ENCODE data around the gene ANKRD22.

Gene ANKRD22

DNA sequence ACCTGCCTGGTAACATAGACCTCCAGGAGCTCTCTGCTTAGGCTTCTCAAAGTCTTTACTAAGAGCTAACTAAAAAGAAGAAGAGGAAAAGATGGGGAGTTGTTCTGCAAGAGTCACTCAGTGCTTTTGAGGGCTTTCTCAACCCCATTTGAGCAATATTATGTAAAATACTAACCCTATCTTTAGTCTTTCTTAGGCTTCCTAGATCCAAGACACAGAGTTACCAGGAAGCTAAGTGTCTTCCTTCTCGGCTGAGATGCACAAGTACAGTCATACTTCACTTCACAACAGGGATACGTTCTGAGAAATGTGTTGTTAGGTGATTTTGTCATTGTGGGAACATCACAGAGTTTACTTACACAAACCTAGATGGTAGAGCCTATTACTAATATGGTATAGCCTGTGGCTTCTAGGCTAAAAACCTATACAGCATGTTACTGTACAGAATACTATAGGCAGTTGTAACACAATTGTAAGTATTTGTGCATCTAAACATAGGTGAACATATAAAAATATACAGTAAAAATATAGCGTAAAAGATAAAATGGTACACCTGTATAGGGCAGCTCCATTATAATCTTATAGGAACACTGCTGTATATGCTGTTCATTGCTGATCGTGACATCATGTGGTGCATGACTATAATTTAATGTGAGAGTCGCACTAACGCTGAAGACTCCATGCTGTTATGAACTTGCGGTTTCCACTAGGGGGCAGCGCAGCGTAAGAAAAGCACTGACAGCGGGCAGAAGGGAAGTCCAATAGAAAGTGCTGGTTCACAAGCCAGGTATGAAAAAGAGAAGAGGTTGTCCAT is 16.3 kb downstream of the ANKRD22 start:
- DNase-seq = peak; percentile 79

DNA sequence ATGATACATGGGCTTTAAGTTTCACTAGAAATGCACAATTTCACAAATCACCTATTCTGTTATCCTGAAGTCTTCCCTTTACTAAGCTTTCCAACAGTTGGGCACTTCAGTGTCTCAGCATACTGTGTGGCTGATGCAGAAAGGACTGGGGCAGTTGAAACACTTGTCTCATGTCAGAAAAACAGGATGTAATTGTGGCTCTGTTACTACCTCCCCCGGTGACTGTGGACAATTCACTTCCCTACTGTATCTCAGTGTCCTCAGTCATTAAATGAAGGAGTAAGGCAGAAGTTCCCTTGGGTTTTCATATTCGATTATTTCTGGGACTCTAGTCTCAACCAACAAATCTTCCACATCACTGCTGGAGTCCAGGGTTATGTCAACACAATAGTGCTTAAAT is 17.9 kb downstream of the ANKRD22 start:
- DNase-seq = peak; percentile 84

DNA sequence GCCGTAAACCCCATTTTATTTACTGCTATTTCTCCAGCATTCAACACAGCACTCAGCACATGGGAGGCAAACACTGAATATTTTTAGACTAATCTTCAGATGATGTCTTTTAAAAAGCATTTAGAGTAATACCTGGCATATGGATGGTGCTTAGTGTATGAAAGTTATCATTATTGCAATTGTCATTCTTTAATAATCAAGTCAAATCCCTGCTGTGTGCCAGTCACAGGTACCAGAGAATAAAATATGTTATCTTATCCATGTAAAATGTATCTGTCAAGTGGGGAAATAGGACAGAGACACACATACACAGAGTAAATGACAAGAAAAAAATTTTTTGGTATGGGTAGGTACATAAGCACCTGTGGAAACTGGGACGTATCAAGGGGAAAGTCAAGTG is 18.5 kb downstream of the ANKRD22 start:
- no peak for DNase-seq

DNA sequence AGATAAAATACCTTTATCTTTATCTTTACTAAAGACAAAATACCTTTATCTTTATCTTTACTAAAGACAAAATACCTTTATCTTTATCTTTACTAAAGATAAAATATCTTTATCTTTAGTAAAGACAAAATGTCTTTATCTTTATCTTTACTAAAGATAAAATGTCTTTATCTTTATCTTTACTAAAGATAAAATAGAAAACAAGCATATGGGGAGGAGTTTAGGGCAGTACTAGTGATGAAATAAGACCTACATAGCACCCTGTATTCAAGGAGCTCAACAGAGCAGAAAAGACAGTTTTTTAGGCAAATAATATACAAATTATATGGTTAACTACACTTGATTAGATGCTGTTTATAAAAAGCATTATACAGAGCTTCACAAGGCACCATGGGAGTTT is 19.3 kb downstream of the ANKRD22 start:
- DNase-seq = no peak

DNA sequence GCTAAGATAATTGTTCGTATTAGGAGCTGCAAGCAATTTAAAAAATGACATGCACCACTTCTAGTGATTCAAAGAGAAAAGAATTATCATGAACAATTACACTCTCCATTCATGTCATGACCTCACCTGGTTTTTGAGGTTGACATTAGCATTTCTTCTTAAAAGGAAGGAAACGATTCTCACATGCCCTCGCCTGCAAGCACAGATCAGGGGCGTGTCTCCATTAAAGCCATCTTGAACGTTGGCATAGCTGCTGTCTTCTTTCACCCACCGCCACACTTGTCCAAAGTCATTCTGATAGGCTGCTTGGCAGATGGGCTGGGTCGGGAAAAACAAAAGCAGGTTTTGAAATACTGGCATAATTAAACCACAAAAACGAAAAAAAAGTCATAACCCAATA is 19.9 kb downstream of the ANKRD22 start:
- no peak for DNase-seq

DNA sequence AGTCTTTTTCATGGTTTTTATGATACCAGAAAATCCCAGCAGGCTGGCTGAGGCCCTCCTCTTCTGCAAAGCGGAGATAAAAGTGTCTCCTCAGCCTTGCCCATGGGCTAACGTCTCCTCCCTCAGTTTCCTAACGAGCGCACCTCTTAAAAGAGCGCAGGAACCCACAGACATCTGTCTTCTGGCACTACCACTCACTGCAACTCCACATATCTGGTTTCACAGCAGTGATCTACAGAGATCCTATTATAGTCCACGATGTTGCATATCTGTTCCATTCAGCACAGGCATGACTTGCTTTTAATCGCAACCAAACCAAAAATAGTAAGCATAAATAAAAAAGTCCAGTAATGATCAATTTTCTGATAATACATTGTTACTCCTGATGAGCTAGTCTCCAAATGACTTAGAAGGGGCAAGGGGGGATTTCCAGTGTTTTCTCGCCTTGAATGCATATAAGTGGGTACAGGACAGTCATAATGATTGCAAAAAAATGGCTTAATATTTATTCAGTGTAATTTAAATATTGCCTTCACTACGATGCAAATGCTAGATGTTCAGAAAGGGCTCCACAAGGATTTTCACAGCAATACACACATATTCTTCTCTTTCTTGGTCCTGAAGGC is 20.9 kb downstream of the ANKRD22 start:
- no peak for DNase-seq

DNA sequence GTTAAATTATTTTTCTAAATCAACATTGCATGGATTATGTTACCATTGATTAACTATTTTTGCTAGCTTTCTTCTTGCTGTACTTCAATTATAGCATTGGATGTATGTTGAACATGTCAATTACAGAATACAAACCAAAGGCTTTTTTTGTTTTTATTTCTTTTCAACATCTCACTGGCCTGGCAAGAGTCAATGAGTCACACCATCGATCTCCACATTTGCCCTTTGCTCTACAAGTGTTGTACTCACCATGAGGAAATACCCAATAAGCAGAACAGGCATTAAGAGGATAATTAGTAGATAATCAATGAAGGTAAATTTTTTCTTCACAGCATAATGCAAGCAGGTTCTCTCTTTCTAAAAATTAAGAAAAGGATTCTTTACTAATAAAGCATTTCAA is 23.3 kb downstream of the ANKRD22 start:
- no peak for DNase-seq

DNA sequence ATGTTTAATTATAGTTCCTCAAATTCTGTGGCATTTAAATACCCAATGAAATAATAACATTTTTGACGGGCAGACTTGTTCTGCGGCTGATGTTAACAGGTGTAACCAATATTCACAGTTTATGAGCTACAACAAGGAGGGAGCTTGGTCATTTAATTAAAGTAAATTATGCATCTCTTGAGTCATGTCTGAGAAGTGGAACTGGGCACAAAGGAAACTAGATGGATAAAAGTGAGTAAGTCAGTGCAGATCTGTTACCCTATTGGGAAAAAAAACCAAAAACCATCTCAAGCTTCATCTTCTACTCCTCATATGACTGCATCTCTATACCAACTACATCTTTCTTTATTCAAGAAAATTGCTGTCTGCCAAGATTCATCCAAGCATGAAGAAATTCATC is 24.0 kb downstream of the ANKRD22 start:
- no peak for DNase-seq

DNA sequence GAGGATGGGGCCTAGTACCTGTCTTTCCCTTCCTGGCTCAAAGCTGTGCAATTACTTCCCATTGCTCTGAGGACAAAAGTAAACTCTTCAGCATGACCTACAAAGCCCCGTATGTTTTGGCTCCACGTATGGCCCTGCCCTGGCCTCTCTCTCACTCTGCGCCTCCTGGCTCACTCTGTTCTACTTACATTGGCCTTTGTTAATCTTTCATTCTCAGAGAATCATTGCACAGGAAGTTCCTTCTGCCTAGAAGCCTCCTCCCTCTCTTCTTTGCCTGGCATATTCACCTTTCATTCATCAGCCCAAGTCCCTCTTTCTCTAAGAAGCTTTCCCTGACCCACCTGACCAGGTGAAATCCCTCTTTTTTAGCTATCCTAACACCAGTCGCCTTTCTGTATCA is 25.3 kb downstream of the ANKRD22 start:
- DNase-seq = no peak

DNA sequence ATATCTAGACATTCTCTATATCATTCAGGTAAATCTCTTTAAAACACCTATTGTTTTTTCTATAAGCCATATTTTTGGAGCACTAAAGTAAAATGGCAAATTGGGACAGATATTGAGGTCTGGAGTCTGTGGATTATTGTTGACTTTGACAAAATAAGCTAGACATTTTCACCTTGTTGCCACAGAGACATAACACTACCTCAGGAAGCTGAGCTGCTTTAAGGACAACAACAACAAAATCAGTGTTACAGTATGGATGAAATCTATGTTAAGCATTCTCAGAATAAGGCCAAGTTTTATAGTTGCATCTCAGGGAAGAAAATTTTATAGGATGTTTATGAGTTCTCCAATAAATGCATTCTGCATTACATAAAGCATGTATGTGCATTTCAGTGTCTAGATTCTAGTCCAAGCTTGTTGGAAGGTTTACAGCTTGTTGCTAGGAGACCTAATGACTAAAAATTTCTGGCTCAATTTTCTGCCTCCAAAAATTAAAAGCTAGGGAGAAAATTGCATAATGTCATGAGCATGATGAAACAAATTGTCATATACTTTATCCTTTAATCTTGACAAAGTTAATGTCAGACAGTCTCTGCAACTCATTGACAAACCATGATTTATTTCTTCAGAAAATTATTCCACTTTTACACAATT is 30.8 kb downstream of the ANKRD22 start:
- DNase-seq = no peak

DNA sequence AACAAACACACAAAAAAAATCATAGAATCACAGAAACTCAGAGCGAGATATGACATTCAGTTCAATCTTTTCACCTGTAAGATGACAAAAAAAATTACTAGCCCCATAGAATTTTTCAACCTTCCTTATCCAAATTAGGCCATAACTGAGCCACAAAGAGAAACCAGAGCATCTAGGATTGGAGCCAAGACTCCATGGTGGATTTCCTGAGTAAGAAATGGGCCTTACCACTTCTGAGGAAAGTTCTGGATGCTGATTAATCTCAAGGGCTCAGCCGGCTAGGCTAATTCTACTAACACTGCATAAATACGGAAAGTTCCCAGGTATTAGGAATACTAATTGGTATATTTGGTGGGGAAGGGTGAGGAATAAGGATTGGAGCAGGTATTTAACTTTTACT is 32.4 kb downstream of the ANKRD22 start:
- DNase-seq = no peak

DNA sequence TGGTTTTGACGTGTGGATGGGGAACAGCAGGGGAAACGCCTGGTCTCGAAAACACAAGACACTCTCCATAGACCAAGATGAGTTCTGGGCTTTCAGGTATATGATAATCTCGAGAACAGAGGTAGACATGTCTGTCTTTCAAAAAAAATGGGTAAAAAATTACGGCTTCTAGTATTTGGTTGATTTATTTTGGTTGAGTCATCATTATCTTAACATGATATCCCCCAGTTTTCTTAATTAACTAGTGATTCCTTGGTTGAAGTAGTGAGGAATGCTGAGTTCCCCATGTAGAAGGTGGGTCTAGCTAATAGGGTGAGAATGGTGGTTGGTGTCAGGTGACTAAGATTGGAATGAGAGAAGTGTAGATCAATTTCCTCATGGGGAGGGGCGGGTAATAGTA is 38.4 kb downstream of the ANKRD22 start:
- DNase-seq = no peak

DNA sequence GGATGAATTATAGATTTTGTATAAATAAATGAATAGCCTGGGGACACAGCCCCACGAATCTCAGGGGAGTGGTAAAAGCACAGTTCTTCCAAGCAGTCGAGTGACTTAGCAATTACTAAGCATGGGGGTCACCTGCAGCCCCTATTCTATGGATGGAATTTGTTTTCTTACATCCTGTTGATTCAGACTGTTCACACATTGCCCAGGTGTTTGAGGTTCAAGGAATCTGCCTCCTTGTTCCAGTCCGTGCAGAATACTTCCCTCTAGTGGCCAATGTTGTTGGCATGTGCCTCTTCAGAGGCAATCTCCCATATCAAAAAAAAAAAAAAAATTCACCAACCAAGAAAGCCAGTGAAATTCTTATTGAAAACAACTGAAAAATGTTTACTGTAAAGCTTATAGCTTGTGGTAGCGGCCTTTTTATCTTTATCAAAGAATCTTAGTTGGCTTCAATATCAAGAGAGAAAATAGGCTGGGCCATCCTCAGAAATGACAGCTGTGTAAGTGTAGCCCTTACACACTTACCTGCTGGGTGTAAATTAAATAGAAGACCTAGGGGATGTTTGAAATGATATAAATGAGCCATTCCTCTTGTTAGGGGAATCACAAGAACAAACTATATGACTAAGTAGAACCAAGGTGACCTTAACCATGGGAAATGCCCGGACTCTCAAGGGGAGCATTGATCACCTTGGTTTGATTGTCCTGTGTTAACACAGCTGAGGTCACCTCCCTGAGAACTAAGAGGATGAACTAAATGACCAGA is 41.3 kb downstream of the ANKRD22 start:
- DNase-seq = peak; percentile 20

DNA sequence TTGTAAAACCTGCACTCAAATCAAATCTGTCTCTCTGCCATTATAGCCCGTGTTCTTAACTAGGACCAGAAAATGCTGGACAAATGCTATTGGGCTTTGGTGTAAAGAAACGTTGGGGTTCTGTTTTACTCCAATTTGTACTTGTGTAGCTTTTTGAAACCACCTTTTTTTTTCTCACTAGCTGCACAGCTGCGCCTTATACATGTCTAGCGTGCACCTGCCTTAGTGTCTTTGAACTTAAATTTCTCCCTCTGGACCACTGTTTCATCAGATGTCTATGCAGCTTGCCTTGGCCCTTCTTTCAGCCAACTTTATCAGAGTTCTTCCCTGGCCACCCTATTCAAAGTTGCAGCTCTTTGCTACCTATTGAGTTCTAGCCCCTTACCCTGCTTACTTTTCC is 42.0 kb downstream of the ANKRD22 start:
- DNase-seq = no peak

DNA sequence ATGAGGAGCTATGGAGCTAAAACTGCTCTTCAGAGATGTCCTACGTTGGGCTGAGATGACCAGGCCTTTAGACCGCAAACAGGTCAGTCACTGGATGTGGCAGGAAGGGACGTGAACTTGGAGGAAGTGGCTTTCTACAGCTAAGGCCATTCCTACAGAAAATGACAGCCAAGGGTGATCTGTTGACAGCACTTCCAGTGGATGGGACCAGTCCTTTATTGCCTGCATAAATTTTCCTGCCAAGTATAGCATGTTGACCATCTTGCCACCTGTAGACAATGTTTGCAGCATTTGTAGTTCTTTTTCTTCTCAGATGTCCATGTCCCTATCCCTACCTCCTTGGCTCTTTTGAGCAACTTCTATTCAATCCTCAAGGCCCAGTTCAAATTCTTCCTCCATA is 45.7 kb downstream of the ANKRD22 start:
- DNase-seq = no peak

DNA sequence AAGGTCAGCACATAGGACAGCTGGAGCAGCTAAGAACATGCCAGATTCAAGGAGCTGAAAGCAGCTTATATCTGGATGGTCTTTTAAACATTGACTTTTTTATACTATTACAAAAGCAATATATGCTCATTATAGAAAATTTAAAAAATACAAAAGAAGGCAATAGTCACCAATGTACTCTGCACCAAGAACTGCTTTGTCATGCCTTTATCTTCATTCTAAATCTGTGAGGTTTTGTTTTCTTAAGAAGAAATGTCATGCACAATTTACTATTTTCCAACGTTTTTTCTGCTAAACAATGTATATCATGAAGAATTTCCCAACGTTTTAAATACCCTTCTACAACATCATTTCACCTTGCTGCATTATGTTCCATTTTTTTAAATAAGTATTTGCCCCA is 46.3 kb downstream of the ANKRD22 start:
- no peak for DNase-seq

DNA sequence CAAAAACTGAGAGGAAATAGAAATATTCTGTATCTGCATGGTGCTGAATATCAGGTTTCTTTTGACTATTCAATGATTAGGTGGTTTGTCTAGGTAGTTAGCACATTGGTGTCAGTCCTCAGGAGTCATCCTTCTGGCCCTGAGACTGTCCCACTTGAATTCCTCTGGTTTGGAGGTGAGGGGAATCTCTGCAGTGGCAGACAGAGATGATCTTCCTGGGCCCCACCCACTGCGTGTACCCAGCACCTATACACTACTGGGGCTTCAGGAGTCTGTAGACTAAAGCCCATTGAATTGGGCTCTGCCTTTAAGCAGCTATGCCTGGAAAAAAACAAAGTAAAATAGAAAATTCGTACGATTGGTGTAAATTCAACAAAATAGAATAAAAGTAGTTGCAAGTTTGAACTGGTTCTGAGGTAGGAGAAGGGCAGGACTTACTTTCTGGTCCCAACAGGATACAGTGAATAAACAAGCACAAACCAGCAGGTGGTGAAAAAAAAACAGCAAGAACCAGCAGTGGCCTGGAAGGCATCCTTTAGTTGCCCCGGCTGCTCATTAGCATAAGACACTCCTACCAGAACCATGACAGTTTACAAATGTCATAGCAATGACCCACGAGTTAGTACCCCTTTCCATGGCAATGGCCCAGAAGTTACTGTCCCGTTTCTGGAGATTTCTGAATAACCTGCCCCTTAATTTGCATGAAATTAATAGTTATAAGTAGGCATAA is 47.4 kb downstream of the ANKRD22 start:
- DNase-seq = no peak

DNA sequence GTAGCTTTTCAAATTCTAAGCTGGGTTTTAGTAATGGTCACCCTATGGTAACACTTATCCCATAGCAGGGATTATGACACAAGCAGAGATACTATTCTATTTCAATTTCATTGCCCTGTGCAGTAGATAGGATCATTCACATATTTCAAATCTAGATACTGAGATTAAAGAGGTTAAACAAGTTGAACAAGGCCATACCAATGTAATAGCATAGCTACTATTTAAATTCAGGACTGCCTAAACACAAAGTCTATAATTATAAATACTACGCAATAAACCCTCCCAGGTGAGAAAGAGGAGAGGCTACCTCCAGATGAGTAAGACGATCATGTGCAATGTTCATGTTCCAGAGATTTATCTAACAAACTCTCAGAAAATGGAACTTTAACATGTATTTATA is 48.0 kb downstream of the ANKRD22 start:
- DNase-seq = no peak

DNA sequence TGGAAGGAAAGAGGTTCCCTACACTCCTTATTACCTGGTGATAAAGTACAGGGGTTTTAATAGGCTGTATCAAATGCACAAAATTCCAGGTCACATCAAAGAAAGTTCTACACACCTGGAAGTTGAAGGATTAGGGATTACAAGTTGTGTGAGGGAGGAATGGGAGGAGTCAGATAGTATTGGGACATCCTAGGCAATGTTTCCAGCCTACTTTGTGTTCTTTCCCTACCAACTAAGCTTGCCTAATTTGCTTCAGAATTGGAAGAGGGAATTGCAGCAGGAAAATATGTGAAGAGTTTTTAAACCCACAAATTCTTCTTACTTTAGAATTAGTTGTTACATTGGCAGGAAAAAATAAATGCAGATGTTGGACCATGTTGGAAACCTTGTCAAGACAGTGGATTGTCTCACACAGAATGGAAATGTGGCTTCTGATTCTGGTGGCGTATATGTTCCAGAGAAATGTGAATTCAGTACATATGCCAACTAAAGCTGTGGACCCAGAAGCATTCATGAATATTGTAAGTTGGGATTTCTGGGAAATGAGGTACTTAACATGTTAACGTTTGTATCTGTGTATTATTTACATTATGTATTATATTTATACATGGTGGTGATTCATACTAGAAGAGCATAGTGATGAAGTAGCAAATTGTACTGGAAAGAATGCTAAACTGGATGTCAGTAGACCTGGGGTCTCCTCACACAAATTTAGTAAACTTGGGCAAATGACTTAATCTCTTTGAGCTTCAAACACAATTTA is 48.9 kb downstream of the ANKRD22 start, which contains the start of gene LIPM:
Gene LIPM (plus strand): TSS at position 208 of the 763 bp plus-strand sequence. CDS start 167 bp downstream, at position 375.
- no peak for DNase-seq

DNA sequence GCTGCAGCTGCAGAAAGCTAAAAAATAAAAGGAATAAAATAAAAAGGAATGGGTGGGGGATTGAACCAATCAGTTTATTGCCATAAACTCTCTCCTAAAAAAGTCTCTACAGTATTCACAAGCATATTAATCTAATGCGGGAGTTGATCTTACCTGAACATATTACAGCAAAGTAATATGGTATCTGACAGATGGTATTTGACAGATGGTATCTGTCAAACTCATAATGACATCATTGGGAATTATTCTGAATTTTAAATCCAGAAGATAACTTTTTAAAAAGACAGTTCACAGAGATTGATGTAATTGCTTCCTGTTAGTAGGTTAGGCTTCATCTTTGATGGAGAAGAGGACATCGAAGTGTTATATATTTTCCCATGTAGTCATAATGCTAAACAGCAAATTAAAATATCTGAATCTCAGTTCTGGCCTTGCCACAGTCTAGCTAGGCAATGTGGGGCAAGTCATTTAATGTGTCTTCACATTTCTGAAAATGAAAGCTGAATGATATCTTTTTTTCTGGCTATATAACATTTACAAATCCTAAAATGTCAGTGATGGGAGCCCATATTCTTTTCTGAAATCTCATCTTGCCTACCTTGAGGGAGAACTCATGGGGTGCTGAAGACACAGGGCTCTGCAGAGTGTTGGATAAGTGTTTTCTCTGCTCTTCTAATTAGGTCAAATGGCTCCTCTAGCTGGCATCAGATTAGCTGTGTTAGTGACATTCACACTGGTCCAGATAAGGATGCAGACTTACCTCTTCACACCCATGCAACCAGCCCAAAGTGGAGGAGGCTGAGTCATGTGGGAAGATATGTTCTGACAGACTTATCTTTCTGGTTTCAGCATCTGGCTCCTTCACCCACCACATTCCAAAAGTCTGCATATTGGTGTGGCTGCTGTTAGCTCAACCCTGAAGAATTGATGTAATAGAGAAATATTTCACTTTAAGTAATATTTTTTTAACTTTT is 51.2 kb downstream of the ANKRD22 start:
- no peak for DNase-seq

DNA sequence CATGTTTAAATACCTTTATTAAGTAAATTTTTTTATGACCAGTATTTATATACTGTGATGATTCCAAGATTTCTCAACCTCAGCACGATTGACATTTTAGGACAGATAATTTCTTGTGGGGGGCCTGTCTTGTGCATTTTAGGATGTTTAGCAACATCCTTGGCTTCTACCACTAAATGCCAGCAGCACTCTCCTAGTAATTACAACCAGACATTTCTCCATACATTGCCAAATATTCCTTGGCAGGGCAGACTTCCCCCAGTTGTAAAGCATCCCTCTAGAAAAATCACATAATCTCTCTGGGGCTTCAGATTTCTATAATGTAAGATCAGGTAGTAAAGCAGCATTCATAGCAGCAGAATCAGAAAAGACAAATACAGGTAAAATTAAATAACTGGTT is 56.9 kb downstream of the ANKRD22 start:
- DNase-seq = no peak
